Measurements from ENCODE around the gene ARFIP2. TPM values are rescaled to one million over a fixed set of nuclear protein-coding genes. Genes with fewer than 3 reads are reported as not detected.

ARFIP2 gene
- total and polyA plus RNA-seq, 2 donors (not counting 3 experiments of a cell fraction or from before 2014, with no cell fraction given): 48.4 to 62.9 TPM

DNA sequence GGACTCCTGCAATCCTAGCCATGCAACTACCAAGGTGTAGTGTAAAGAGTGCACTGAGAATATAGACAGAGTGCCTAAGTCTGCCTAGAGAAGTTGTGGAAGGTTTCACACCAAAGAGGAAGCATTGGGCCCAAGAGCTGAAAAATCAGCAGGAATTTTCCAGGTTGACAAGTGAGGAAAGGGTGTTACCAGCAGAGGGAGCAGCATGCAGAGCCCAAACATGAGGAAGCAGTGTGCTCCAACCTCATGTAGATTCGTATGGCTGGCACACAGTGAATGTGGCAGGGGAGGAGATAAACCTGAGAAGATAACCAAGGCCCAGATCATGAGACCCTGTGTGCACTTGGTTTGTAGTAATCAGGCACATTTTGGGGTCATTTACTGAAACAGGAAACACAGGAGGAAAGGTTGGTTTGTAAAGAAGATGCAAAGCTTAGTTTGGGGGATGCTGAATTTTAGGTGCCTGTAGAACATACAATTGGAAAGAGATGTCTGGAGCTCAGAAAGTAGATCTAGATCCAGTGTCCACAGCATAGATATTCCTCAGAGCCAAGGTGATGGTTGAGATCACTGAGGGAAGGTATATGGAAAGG is 42.1 kb downstream of the ARFIP2 start:
- H3K79me2 ChIP-seq (ENCODE audit: control insufficient read depth, insufficient read depth, low read length): no peaks in the 10 kb centered on the region
- H3K9me3 ChIP-seq (replicated peaks; ENCODE audit: control insufficient read depth, insufficient read depth, low read length): no peaks in the 10 kb centered on the region
- DNase-seq (ENCODE audit: low read depth, low spot score) (peak; percentile 63), FAIRE-seq (peak; percentile 83)
- H3K9ac ChIP-seq (replicated peaks; ENCODE audit: extremely low read depth, insufficient read depth, low read length): no peak overlapping the region
- no peak overlapping the region for H3K27ac ChIP-seq (ENCODE audit: insufficient read depth, low read depth, low read length)
- intact Hi-C loops (cut with micrococcal nuclease) (loop anchor here (1.0 to 2.0 kb wide), 4 partner anchors 60 to 318 kb away; no protein-coding TSS in a partner anchor), dilution Hi-C loops (cut with MboI; ENCODE audit: extremely low pct_ligation_motif_present, low sequenced_read_pairs) (no loop called here)
- H3K4me3 ChIP-seq (replicated peaks in 1 of 3; ENCODE audit: insufficient read depth in 1 of 3, low read depth in 1 of 3, low read length in 3 of 3): no peak overlapping the region
- ChIA-PET POLR2A (no interaction called here), CTCF (interaction anchor here (0.6 to 9.9 kb wide), 36 partner anchors 9 to 320 kb away, joined by 3 to 638 read pairs (median 6); partner anchors contain the start of genes APBB1, ARFIP2, DNHD1 and MRPL17)
- TF ChIP-seq, protein P1, sequence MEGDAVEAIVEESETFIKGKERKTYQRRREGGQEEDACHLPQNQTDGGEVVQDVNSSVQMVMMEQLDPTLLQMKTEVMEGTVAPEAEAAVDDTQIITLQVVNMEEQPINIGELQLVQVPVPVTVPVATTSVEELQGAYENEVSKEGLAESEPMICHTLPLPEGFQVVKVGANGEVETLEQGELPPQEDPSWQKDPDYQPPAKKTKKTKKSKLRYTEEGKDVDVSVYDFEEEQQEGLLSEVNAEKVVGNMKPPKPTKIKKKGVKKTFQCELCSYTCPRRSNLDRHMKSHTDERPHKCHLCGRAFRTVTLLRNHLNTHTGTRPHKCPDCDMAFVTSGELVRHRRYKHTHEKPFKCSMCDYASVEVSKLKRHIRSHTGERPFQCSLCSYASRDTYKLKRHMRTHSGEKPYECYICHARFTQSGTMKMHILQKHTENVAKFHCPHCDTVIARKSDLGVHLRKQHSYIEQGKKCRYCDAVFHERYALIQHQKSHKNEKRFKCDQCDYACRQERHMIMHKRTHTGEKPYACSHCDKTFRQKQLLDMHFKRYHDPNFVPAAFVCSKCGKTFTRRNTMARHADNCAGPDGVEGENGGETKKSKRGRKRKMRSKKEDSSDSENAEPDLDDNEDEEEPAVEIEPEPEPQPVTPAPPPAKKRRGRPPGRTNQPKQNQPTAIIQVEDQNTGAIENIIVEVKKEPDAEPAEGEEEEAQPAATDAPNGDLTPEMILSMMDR (IDR thresholded peaks at IDR 0.05; ENCODE audit: extremely low read depth in 1 of 2, insufficient read depth in 1 of 2, low read depth in 1 of 2, low read length in 2 of 2): peak; percentile 71 to 81
- TF ChIP-seq, protein P2, sequence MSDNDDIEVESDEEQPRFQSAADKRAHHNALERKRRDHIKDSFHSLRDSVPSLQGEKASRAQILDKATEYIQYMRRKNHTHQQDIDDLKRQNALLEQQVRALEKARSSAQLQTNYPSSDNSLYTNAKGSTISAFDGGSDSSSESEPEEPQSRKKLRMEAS (IDR thresholded peaks at IDR 0.05; ENCODE audit: insufficient read depth, insufficient read length): no peak
- TF ChIP-seq MYC (IDR thresholded peaks at IDR 0.05; ENCODE audit: low read depth, low read length): no peak
- no peaks in the 10 kb centered on the region for H3K9me1 ChIP-seq (replicated peaks; ENCODE audit: control insufficient read depth, extremely low read depth, insufficient read depth, low read length)
- BruUV-seq (replicated peaks): no TSS peak
- no peaks in the 10 kb centered on the region for H3K27me3 ChIP-seq (ENCODE audit: control insufficient read depth in 2 of 2, insufficient read depth in 2 of 2, low read length in 2 of 2)
- H3K4me2 ChIP-seq (ENCODE audit: insufficient read depth, low read length): no peak overlapping the region
- H3K36me3 ChIP-seq (ENCODE audit: control insufficient read depth in 2 of 2, extremely low read depth in 1 of 2, insufficient read depth in 2 of 2, low read length in 2 of 2): no peaks in the 10 kb centered on the region
- H4K20me1 ChIP-seq (replicated peaks; ENCODE audit: control insufficient read depth, extremely low read depth, insufficient read depth, low read length): no peaks in the 10 kb centered on the region
- no peak overlapping the region for H2AFZ ChIP-seq (ENCODE audit: low read depth, low read length)
- no peaks in the 10 kb centered on the region for H3K4me1 ChIP-seq (ENCODE audit: control insufficient read depth, extremely low read depth, insufficient read depth, low read length)

DNA sequence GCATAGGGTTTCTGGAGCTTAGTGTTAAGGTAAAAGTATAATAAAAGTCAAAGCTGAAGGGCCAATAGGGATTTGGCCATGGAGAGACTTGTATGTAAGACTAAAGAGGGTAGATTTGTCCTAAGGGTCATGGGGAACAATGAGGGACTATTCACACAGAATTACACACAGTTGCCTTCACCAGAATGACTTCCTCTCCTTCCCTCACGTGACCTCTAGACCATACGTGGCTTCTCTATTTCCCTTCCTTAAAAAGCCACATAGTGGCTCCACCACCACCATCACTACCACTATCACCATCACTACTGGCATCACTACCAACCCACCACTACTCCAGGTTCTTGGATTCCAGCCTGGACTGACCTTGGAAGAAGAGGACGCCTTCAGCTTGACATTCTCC is 43.1 kb downstream of the ARFIP2 start:
- Histone ChIP-seq H3K4me3 (replicated peaks in 1 of 3; ENCODE audit: insufficient read depth in 1 of 3, low read depth in 1 of 3, low read length in 3 of 3) (no peak overlapping the region), H3K27ac (ENCODE audit: insufficient read depth, low read depth, low read length) (no peak overlapping the region), H2AFZ (ENCODE audit: low read depth, low read length) (no peak overlapping the region), H3K4me2 (ENCODE audit: insufficient read depth, low read length) (no peak overlapping the region), H3K36me3 (ENCODE audit: control insufficient read depth in 2 of 2, extremely low read depth in 1 of 2, insufficient read depth in 2 of 2, low read length in 2 of 2) (no peaks in the 10 kb centered on the region), H3K27me3 (ENCODE audit: control insufficient read depth in 2 of 2, insufficient read depth in 2 of 2, low read length in 2 of 2) (no peaks in the 10 kb centered on the region), H3K9ac (replicated peaks; ENCODE audit: extremely low read depth, insufficient read depth, low read length) (no peak overlapping the region), H3K79me2 (ENCODE audit: control insufficient read depth, insufficient read depth, low read length) (no peaks in the 10 kb centered on the region), H4K20me1 (replicated peaks; ENCODE audit: control insufficient read depth, extremely low read depth, insufficient read depth, low read length) (no peaks in the 10 kb centered on the region), H3K9me3 (replicated peaks; ENCODE audit: control insufficient read depth, insufficient read depth, low read length) (no peaks in the 10 kb centered on the region), H3K4me1 (ENCODE audit: control insufficient read depth, extremely low read depth, insufficient read depth, low read length) (no peaks in the 10 kb centered on the region), H3K9me1 (replicated peaks; ENCODE audit: control insufficient read depth, extremely low read depth, insufficient read depth, low read length) (no peaks in the 10 kb centered on the region)
- POLR2A ChIA-PET: no interaction called here
- dilution Hi-C loops (cut with MboI; ENCODE audit: extremely low pct_ligation_motif_present, low sequenced_read_pairs): no loop called here
- TF ChIP-seq MYC (IDR thresholded peaks at IDR 0.05; ENCODE audit: low read depth, low read length): no peak
- TF ChIP-seq GATA2 (IDR thresholded peaks at IDR 0.05; ENCODE audit: insufficient read depth, insufficient read length, low read depth, low read length): no peak
- TF ChIP-seq, protein P1 (IDR thresholded peaks at IDR 0.05; ENCODE audit: extremely low read depth in 1 of 2, insufficient read depth in 1 of 2, low read depth in 1 of 2, low read length in 2 of 2): no peak
- no peak for TF ChIP-seq FOS (IDR thresholded peaks at IDR 0.05; ENCODE audit: borderline replicate concordance, insufficient read depth, low read length)
- no peak for TF ChIP-seq EZH2 (IDR thresholded peaks at IDR 0.05; ENCODE audit: borderline replicate concordance, low read depth, low read length, severe bottlenecking)
- no peak for TF ChIP-seq JUN (IDR thresholded peaks at IDR 0.05; ENCODE audit: borderline replicate concordance, insufficient read depth, insufficient read length, low read depth)
- intact Hi-C loops (cut with micrococcal nuclease): loop anchor here (2.0 kb wide), 1 partner anchor 319 kb away; no protein-coding TSS in a partner anchor
- CTCF ChIA-PET: interaction anchor here (0.8 to 9.9 kb wide), 20 partner anchors 8 to 319 kb away, joined by 3 to 638 read pairs (median 9); partner anchors contain the start of genes APBB1, ARFIP2, DNHD1 and TIMM10B
- no peak for DNase-seq (ENCODE audit: low read depth, low spot score)
- no TSS peak for BruUV-seq (replicated peaks)
- FAIRE-seq: no peak
